K562 (cell line): ENCODE results near the gene DST. TPM values are rescaled to one million over a fixed set of nuclear protein-coding genes. Genes with fewer than 3 reads are reported as not detected.

ENCODE experiments used
- DDX20 ChIP-seq: fragments of 450-650 bp; IDR thresholded peaks from 2 replicates; pipeline ENCODE4 v1.6.1; 2016; ENCODE audit warnings: missing genetic modification characterization, low read depth, mild to moderate bottlenecking, missing compliant biosample characterization, moderate library complexity
- FOSL1 ChIP-seq: fragments of 200-800 bp; sonication (Bioruptor generic); conservative IDR thresholded peaks from 2 replicates; pipeline ENCODE4 v1.6.1; 2016; ENCODE audit warnings: missing genetic modification characterization, missing compliant biosample characterization
- PYGO2 ChIP-seq: fragments of 450-650 bp; IDR thresholded peaks from 2 replicates; pipeline ENCODE4 v1.6.1; 2016; ENCODE audit warnings: mild to moderate bottlenecking, missing genetic modification characterization, moderate library complexity, missing compliant biosample characterization
- RAD51 ChIP-seq: fragments of 450-650 bp; IDR thresholded peaks from 2 replicates; pipeline ENCODE4 v1.7.1; 2016; ENCODE audit warnings: low read depth, mild to moderate bottlenecking, borderline replicate concordance
- TAF15 ChIP-seq: fragments of 200-400 bp; formaldehyde crosslinking; IDR thresholded peaks from 2 replicates; pipeline ENCODE4 v1.6.1; 2017; ENCODE audit warnings: mild to moderate bottlenecking, low read depth, low read length, moderate library complexity
- TEAD4 ChIP-seq, 2 experiments: sonication (generic) in 1 of 2; formaldehyde crosslinking in 1 of 2; IDR thresholded peaks; 2 replicates each; pipeline versions ENCODE4 v1.6.1 to v1.8.0; 2012 to 2022; ENCODE audit warnings: borderline replicate concordance in 1 of 2, inconsistent platforms in 1 of 2, low read length in 1 of 2, mild to moderate bottlenecking in 1 of 2, missing genetic modification reagents in 1 of 2
- ZC3H11A ChIP-seq: IDR thresholded peaks from 2 replicates; pipeline ENCODE4 v1.6.1; 2012; ENCODE audit warnings: low read depth, low read length, improper control_type of control experiment
- polyA plus RNA-seq, 8 experiments: library from polyadenylated mRNA; depleted of rRNA in 4 of 8; stranded (reverse) in 5 of 8; unstranded in 3 of 8; fragments of >200 nt; fragmentation: Nextera tagmentation in 2 of 8; fragmentation: Illumina TruSeq in 1 of 8; extraction: Ambion mirVana in 2 of 8; extraction: Trizol in 1 of 8; gene quantifications; 2 replicates each; pipeline versions ENCODE4 v1.2.1 to v1.2.3, GENCODE V29; 2011 to 2014; ENCODE audit warnings: inconsistent platforms in 1 of 8, missing spikeins in 1 of 8
- total RNA-seq, 7 experiments: library from RNA; depleted of rRNA in 6 of 7; stranded (reverse); fragments of >200 nt in 6 of 7; fragmentation: Illumina TruSeq in 2 of 7; extraction: Trizol in 2 of 7; gene quantifications; 2 replicates each; pipeline versions ENCODE4 v1.2.1 to v1.2.3, GENCODE V29; 2011 to 2021; ENCODE audit warnings: low replicate concordance in 1 of 7
- TF ChIP-seq, protein P1 (sequence below): fragments of 200-800 bp; sonication (Bioruptor generic); IDR thresholded peaks from 2 replicates; pipeline ENCODE4 v1.6.1; 2016; ENCODE audit warnings: missing genetic modification characterization, missing compliant biosample characterization
- TF ChIP-seq, protein P2 (sequence below), 2 experiments: fragments of 200-800 bp in 1 of 2; sonication (Bioruptor generic) in 1 of 2; sonication (generic) in 1 of 2; formaldehyde crosslinking in 1 of 2; IDR thresholded peaks in 1 of 2; conservative IDR thresholded peaks in 1 of 2; 2 replicates each; pipeline versions ENCODE4 v1.5.0 to v1.6.1; 2016 to 2020; ENCODE audit warnings: missing compliant biosample characterization in 1 of 2, missing genetic modification characterization in 1 of 2, missing genetic modification reagents in 1 of 2

The DST gene
- total and polyA plus RNA-seq, 9 of the 15 experiments (the other 6 are each of a cell fraction or from before 2014, with no cell fraction given) = 5.2 to 21.9 (median 13.3) TPM

DNA sequence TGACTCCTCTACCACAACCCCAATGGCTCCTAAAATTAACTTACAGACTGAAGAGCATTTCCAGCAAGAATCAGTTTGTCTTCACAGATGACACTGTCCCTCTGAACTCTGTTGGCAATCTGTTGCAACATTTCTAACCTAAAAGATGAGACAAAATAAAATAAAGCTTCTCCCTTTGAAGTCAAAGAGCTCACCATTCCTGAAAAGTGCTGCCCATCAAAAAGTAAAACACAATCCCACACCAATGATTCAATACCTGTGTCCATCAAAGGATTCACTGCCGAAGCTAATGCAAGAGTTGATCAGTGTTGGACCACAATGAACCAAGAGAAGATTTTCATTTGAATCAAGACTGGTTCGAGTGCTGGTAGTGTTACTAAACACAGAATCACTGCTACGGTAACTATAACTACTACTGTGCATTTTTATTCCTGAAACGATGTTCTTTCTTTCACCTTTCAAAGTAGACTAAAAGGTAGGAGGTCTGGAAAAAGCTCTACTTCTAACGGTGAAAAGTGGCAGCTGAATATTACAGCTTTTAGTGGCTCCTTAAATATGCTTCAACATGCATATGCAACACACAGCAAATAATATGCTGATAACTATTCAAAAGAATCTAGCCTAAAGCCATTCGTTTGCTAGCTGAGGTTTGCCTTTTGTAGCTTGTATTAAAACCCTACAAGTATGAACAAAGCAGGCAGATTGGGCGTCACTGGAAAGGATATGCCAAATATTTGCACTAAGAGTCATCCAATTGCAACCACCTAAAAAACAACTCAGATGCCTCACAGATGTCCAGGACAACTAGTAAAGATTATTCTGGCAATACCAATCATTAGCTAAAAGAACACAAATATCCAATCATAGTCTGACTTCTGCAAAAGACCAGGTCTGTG is at the start of gene DST (continued):
- TF ChIP-seq, protein P1, sequence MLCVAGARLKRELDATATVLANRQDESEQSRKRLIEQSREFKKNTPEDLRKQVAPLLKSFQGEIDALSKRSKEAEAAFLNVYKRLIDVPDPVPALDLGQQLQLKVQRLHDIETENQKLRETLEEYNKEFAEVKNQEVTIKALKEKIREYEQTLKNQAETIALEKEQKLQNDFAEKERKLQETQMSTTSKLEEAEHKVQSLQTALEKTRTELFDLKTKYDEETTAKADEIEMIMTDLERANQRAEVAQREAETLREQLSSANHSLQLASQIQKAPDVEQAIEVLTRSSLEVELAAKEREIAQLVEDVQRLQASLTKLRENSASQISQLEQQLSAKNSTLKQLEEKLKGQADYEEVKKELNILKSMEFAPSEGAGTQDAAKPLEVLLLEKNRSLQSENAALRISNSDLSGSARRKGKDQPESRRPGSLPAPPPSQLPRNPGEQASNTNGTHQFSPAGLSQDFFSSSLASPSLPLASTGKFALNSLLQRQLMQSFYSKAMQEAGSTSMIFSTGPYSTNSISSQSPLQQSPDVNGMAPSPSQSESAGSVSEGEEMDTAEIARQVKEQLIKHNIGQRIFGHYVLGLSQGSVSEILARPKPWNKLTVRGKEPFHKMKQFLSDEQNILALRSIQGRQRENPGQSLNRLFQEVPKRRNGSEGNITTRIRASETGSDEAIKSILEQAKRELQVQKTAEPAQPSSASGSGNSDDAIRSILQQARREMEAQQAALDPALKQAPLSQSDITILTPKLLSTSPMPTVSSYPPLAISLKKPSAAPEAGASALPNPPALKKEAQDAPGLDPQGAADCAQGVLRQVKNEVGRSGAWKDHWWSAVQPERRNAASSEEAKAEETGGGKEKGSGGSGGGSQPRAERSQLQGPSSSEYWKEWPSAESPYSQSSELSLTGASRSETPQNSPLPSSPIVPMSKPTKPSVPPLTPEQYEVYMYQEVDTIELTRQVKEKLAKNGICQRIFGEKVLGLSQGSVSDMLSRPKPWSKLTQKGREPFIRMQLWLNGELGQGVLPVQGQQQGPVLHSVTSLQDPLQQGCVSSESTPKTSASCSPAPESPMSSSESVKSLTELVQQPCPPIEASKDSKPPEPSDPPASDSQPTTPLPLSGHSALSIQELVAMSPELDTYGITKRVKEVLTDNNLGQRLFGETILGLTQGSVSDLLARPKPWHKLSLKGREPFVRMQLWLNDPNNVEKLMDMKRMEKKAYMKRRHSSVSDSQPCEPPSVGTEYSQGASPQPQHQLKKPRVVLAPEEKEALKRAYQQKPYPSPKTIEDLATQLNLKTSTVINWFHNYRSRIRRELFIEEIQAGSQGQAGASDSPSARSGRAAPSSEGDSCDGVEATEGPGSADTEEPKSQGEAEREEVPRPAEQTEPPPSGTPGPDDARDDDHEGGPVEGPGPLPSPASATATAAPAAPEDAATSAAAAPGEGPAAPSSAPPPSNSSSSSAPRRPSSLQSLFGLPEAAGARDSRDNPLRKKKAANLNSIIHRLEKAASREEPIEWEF = no peak
- no peak for TF ChIP-seq PYGO2
- TF ChIP-seq TAF15 = no peak
- TF ChIP-seq DDX20 (tag) = no peak
- TF ChIP-seq, protein P2, sequence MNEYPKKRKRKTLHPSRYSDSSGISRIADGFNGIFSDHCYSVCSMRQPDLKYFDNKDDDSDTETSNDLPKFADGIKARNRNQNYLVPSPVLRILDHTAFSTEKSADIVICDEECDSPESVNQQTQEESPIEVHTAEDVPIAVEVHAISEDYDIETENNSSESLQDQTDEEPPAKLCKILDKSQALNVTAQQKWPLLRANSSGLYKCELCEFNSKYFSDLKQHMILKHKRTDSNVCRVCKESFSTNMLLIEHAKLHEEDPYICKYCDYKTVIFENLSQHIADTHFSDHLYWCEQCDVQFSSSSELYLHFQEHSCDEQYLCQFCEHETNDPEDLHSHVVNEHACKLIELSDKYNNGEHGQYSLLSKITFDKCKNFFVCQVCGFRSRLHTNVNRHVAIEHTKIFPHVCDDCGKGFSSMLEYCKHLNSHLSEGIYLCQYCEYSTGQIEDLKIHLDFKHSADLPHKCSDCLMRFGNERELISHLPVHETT (CRISPR knock-in tag; conservative IDR thresholded peaks at IDR 0.05 in 1 of 2, IDR thresholded peaks at IDR 0.05 in 1 of 2) = no peak
- TF ChIP-seq ZC3H11A = no peak
- no peak for TF ChIP-seq RAD51
- no peak for TF ChIP-seq TEAD4 (IDR thresholded peaks at IDR 0.05; ENCODE audit: low read length)
- no peak for TF ChIP-seq TEAD4 (CRISPR knock-in tag; IDR thresholded peaks at IDR 0.05; ENCODE audit: borderline replicate concordance)
- TF ChIP-seq FOSL1 (tag) = no peak
